HG03159 (cell line): ENCODE data around the gene MYO9B.
"Not testable (repeated sequence)": the region's sequence is repeated elsewhere in the genome, so short reads cannot be mapped to it uniquely, and the experiment has no call there.

Experiments used
- ATAC-seq: cut with Tn5 transposase; IDR thresholded peaks from one replicate; pipeline ENCODE4 v1.9.1; 2021; ENCODE audit warnings: mild to moderate bottlenecking, moderate library complexity; ENCODE audit not compliant: unreplicated experiment

MYO9B gene

DNA sequence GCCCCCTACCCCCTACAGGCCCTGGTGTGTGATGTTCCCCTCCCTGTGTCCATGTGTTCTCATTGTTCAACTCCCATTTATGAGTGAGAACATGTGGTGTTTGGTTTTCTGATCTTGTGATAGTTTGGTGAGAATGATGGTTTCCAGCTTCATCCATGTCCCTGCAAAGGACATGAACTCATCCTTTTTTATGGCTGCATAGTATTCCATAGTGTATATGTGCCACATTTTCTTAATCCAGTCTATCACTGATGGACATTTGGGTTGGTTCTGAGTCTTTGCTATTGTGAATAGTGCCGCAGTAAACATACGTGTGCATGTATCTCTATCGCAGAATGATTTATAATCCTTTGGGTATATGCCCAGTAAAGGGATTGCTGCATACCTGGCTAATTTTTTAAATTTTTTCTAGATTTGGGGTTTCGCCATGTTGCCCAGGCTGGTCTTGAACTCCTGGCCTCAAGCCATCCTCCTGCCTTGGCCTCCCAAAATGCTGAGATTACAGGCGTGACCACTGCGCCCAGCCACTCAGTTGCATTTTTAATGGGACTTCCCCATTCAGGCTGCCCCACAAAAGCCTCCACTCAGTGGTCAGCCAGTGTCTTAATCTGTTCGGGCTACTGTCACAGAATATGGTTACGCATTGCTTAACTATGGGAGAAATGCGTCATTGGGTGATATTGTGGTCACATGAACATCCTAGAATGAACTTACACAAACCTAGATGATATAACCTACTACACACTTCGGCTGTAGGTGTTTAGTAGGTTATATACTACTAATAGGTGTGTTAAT lies 62.7 kb downstream of the MYO9B start:
- ATAC-seq, result not testable (repeated sequence)

DNA sequence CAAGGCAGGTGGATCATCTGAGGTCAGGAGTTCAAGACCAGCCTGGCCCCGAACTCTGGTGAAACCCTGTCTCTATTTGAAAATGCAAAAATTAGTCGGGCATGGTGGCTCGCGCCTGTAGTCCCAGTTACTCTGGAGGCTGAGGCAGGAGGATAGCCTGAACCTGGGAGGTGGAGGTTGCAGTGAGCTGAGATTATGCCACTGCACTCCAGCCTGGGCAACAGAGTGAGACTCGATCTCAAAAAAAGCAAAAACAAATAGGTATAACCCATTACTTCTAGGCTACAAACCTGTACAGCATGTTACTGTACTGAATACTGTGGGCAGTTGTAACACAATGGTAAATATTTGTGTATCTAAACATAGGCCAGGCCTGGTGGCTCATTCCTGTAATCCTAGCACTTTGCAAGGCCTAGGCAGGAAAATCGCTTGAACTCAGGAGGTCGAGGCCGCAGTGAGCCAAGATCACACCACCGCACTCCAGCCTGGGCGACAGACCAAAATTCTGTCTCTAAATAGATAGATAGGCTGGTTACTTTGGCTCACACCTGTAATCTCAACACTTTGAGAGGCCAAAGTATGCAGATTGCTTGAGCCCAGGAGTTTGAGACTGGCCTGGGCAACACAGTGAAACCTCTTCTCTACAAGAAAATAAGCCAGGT lies 63.5 kb downstream of the MYO9B start:
- no peak for ATAC-seq

DNA sequence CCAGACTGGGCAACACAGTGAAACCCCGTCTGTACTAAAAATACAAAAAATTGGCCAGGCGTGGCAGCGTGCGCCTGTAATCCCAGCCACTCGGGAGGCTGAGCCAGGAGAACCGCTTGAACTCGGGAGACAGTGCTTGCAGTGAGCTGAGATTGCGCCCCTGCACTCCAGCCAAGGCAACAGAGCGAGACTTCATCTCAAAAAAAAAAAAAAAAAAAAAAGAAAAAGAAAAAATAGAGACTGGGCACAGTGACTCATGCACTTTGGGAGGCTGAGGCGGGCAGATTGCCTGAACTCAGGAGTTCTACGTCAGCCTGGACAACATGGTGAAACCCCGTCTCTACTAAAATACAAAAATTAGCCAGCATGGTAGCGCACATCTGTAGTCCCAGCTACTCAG lies 69.2 kb downstream of the MYO9B start:
- ATAC-seq, result not testable (repeated sequence)

DNA sequence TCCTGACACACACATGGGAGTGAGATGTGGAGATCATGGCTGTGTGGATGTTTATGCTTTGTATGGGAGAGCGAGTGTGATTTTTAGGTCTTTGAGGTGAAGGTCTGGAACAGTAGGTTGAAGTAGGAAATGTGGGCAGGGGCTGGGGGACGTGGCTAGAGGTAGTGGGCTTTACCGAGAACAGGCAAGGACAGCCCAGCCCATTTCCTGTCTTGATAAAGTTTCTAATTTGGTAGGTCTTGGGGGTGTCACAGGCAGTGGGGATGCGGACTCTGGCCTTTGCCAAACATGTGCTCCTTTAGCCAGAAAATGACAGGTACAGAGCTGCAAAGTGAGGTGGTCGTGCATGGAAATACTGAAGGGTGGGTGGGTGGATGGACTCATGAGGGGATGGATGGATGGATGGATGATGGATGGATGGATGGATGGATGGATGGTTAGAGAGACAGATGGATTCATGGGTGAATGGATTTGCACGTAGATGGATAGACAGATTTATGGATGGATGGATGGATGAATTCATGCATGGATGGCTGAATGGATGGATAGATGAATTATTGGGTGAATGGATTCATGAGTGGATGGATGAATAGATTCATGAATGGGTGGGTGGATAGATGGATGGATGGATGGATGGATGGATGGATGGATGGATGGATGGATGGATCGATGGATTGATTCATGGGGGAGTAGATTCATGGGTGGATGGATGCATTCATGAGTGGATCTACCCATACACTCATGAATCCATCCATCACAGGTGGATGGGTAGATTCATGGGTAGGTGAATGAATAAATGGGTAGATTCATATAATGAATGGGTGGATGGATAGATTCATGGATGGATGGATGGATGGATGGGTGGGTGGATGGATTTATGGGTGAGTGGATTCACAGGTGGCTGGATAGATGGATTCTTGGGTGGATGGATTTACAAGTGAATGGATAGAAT lies 70.2 kb downstream of the MYO9B start:
- ATAC-seq, result no peak

DNA sequence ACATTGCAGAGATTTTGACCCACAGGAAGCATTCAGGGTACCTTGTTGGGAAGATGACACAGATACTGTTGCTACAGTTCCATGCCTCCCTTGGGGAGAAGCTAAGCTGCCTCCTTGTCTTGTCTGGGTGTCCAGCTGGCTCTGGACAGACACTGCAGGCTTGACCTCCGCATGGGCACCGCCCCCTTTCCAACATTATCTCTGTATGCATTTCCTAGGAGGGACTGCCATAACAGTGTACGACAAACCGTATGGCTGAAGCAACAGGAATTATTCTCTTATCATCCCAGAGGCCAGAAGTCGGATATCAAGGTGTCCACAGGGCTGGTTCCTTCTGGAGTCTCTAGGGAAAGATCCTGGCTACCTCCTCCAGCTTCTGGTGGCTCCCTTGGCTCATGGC lies 72.6 kb downstream of the MYO9B start:
- ATAC-seq, result no peak

DNA sequence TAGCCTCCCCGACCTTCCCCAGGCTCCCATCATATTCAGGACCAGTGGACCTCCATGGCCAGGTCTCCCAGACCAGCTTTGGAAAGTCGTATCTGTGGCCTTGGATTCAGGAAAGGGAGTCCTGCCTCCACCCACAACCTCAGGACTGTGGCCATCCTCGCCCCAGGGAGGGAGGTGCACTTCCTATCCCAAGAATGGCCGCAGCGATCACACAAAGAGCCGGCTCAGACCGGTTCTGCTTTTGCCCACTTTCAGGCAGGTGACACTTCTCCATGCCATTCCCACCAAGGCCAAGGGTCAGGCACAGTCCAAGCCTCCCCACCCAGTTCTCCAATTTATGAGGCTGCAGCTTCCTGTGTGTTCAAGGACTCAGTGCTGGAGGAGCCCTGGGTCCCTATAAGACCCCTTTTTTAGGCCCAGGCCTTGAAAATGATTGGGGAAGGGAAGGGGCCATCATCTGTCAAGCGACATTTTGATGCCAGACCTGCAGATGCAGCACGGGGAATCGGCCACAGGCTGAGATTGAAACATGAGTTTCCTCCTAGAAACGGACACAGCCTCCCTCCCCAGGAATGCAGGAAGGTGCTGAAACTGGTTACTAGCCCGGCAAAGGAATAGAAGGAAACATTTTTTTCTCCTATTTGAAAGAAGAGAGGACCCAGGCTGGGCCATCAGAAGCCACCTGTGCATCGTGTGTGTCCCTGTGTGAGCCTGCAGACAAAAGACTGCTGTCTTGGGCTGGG lies 74.0 kb downstream of the MYO9B start:
- ATAC-seq, result no peak

DNA sequence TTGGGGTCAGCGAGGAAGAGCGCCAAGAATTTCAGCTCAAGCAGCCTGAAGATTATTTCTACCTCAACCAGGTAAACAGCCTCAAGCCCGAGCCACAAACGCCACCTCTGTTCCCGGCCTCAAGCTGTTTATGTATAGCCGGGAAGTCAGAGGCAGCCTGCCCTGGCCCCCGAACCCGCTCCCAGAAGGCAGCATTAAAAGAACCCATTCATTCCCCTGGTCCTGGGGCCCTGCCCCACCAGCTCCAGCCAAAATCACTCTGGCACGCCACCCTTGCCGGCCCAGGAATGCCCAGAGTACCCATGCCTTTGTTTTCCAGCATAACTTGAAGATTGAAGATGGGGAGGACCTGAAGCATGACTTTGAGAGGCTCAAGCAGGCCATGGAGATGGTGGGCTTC lies 78.4 kb downstream of the MYO9B start:
- no peak for ATAC-seq

DNA sequence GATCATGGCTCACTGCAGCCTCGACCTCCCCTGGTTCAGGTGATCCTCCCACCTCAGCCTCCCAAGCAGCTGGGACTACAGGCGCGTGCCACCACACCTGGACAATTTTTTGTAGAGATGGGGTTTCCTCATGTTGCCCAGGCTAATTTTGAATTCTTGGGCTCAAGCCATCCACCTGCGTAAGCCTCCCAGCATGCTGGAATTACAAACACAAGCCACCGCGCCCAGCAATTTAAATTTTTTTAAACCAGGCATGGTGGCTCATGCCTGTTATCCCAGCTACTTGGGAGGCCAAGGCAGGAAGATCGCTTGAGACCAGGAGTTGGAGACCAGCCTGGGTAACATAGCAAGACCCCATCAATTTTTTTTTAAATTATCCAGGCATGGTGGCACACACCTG lies 79.7 kb downstream of the MYO9B start:
- no peak for ATAC-seq

DNA sequence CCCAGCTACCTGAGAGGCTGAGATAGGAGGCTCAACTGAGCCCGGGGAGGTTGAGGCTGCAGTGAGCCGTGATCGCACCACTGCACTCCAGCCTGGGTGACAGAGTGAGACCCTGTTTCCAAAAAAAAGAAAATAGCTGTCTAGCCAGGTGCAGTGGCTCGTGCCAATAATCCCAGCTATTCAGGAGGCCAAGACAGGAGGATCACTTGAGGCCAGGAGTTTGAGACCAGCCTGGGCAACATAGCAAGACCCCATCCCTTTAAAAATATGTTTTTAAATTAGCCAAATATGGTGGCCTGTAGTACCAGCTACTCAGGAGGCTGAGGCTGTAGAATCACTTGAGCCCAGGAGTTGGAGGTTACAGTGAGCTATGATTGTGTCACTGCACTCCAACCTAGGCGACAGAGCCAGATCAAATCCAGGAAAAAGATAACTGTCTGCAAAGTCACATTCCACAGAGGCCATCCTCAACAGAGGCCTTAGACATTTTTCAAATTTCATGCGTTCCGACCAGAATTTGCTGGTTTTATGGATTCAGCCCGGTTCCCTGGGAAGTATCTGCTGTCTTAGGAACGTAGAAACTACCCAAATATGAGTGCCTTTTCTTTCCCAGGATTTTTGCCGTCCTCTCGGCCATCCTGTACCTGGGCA lies 80.8 kb downstream of the MYO9B start:
- ATAC-seq, result no peak

DNA sequence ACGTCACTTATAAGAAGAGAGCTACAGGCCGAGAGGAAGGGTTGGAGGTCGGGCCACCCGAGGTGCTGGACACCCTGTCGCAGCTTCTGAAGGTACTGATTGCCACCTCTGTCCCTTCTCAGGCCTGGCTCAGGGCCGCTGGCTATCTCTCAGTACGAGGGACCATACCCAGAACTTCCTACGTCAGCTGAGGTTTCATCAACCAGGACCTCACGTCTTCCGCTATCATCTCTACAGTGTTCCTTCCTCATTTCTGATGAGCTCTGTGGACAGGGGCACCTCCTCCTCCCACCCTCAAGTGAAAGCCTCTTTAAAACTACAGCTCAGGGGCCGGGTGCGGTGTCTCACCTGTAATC lies 81.3 kb downstream of the MYO9B start:
- ATAC-seq, result no peak

DNA sequence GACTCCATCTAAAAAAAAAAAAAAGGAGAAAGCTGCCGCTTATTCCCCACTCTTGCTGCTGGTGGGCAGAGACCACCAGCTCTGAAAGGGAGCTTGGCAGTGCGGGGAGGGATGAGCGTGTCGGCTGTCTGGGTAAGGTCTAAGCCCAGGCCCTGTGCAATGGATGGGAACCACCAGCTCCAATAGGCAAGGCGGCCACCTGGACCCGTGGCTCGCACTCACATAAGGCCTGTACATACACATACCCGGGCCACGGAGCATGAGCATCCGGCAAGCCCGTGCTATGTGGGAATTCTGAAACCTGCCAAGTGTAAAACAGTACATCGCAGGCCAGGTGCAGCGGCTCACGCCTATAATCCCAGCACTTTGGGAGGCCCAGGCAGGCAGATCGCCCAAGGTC lies 83.0 kb downstream of the MYO9B start:
- ATAC-seq, result no peak

DNA sequence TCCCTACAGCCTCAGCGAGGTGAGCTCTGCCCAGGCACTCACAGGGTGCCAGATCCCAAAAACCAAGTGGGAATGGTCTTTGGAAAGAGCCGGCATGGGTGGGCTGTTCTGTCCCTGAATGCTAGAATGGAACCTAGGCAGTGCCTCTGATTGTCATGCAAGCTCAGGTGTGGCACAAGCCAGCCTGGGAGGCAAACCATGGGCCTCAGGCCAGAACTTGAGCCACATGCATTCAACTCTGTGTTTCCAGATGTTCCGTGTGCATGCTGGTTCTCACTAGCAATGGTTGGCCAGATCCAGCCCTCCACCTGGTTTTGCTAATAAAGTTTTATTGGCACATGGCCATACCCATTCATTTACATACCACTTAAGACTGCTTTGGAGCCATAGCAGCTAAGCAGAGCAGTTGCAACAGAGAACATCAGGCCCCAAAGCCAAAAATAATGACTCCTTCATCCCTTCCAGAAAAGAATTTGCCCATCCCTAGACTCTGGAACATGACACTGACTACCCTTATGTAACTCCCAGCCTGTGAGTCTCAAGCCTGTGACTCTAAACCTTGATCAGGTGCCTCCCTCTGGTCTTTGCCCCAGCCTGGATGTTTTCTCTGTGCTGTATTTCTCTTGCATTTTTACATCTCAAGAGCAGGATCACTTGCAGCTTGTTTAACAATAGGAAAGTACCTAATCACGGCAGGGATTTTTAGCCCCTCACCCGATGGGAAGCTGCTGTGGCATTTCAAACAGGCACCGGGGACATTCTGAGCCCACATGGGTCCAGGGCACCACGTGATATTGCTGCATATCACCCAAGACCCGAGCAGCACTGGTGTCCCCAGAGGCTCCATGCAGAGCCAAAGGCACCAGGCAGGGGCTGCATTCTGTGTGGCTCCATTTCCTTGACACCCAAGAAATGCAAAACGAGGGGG lies 84.2 kb downstream of the MYO9B start:
- no peak for ATAC-seq

DNA sequence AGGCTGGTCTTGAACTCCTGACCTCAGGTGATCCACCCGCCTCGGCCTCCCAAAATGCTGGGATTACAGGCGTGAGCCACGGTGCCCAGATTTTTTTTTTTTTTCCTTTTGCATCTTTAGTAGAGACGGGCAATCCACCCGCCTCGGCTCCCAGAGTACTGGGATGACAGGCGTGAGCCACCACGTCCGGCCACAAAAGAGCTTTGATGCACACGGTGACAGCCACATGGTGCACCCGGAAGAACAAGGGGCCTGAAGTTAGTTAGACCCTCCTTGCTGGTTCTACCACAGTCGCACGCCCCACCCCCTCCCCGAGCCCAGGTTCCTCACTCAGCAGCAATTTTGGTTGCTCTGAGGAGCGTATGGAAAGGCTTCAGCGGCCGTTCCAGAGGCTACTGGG lies 85.3 kb downstream of the MYO9B start:
- no peak for ATAC-seq

DNA sequence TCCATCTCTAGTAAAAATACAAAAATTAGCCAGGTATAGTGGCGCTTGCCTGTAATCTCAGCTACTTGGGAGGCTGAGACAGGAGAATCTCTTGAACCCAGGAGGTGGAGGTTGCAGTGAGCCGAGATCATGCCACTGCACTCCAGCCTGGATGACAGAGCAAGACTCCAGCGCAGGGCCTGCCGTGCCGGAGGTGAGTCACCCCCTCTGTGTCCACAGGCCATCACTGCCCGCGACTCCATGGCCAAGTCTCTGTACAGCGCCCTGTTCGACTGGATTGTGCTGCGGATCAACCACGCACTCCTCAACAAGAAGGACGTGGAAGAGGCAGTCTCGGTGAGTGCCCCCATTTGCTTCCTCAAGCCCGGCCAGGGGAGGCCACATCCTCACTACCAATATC lies 86.6 kb downstream of the MYO9B start:
- not testable (repeated sequence) for ATAC-seq

DNA sequence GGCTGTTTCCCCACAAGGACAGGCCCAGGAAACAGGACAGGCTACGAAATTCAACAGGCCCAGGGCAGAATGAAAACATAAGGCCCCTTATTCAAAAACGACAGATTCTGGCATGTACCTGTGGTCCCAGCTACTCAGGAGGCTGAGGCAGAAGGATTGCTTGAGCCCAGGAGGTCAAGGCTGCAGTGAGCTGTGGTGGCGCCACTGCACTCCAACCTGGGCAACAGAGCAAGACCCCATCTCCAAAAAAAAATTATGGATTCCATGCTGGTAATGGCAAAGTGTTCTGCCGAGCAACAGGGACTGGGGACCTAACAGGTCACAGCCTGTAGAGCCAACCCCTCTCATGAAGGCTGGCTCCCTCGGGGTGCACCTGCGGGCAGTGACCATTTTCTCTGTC lies 87.0 kb downstream of the MYO9B start:
- no peak for ATAC-seq

DNA sequence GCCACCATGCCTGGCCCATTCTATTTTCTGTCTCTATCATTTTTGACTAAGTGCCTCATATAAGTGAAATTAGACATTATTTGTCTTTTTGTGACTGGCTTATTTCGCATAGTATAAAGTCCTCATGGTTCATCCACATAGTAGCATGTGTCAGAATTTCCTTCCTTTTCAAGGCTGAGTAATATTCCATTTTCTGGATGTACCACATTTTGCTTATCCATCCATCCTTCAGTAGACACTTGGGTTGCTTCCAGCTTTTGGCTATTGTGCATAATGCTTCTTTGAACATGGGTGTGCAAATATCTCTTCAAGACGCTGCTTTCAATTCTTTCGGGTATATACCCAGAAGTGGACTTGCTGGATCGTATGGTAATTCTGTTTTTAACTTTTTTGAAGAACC lies 88.1 kb downstream of the MYO9B start:
- ATAC-seq, result no peak

DNA sequence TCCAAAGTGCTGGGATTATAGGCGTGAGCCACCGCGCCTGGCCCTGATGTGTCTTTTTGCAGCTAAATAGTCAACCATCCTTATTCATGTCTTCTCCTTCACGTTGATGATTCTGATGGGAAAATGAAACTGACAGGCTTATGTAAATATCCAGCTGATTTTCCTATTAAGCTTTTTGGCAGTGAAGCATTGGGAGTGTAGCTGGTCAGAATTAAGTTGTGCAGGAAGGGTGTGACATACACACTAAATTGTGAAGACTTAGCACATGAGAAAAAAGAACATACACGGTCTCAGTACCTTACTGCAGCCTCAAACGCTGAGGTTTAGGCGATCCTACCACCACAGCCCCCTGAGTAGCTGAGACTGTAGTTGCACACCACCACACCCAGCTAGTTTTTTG lies 89.1 kb downstream of the MYO9B start:
- no peak for ATAC-seq

DNA sequence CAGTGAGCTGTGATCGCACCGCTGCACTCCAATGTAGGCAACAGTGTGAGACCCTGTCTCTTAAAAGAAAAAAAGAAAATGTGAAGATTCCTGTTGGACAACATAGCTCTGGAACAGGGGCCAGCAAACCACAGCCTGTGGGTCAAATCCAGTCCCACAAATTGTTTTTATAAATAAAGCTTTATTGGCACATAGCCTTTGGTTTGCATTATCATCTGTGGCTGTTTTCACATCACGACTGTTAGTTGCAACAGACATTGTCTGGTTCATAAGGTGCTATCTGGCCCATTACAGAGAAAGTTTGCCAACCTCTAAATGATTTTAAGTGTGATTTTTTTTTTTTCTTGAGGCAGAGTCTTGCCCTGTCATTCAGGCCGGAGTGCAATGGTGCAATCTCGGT lies 90.1 kb downstream of the MYO9B start:
- no peak for ATAC-seq

DNA sequence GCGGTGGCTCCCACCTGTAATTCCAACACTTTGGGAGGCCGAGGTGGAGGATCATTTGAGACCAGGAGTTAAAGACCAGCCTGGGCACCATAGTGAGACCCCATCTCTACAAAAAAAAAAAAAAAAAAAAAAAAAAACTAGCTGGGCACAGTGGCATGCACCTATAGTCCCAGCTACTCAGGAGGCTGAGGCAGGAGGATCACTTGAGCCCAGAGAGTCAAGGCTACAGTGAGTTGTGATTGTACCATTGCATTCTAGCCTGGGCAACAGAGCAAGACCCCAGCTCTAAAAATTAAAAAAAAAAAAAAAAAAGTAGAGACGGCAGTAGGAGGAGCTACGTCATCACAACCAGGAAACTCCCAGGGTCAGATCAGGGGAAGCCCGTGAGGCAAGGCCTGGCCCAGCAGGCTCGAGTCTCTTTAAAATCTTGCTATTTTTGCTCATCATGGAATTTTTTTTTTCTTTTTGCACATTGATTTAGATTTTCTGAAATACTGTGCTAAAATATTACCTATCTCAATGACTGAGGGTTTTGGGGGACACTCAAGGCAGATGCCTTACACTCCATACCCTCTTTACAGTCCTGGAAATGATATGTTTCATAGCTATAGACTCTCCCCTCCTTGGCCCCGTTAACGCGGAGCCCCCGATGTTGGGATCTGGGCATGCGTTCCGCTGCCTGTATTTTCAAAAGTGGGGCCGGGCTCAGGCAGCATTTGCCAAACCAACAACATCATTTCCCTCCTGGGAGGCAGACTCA lies 95.1 kb downstream of the MYO9B start:
- ATAC-seq, result no peak
